NCI-H2196 treated with DMSO at 0.1 percent for 48 hours (cell line): Measurements from ENCODE around the gene DOCK6.

Experiments used
- DNase-seq: peaks from one replicate; lab custom pipeline; 2025; ENCODE audit not compliant: unreplicated experiment; lab: John Stamatoyannopoulos, UW

Gene DOCK6

GRCh38 chr19:11225815-11226214, 36.5 kb downstream of the DOCK6 start:
- DNase-seq: no peak

GRCh38 chr19:11225172-11225571, 37.2 kb downstream of the DOCK6 start:
- no peak for DNase-seq

GRCh38 chr19:11224429-11224828, 37.9 kb downstream of the DOCK6 start:
- no peak for DNase-seq

- DNase-seq: no peak
Measured at GRCh38 chr19:11223200-11223599, 39.1 kb downstream of the DOCK6 start.

- no peak for DNase-seq
Measured at GRCh38 chr19:11221082-11221598, 41.2 kb downstream of the DOCK6 start.

GRCh38 chr19:11214387-11214786, 47.9 kb downstream of the DOCK6 start:
- no peak for DNase-seq

GRCh38 chr19:11210656-11210928, 51.7 kb downstream of the DOCK6 start:
- DNase-seq: no peak

GRCh38 chr19:11209839-11210655, 52.3 kb downstream of the DOCK6 start:
- DNase-seq: no peak

GRCh38 chr19:11208561-11209471, 53.5 kb downstream of the DOCK6 start:
- no peak for DNase-seq

GRCh38 chr19:11205939-11206570, 56.3 kb downstream of the DOCK6 start:
- no peak for DNase-seq

- no peak for DNase-seq
Measured at GRCh38 chr19:11204943-11205349, 57.4 kb downstream of the DOCK6 start.

- no peak for DNase-seq
Measured at GRCh38 chr19:11204076-11204602, 58.2 kb downstream of the DOCK6 start.

- DNase-seq: no peak
Measured at GRCh38 chr19:11203194-11204075, 58.9 kb downstream of the DOCK6 start.

- no peak for DNase-seq
Measured at GRCh38 chr19:11202488-11203193, 59.7 kb downstream of the DOCK6 start.

- DNase-seq: no peak
Measured at GRCh38 chr19:11201791-11202190, 60.5 kb downstream of the DOCK6 start.

GRCh38 chr19:11200931-11201330, 61.4 kb downstream of the DOCK6 start:
- DNase-seq: no peak

GRCh38 chr19:11200015-11200574, 62.2 kb downstream of the DOCK6 start:
- DNase-seq: no peak

- DNase-seq: no peak
Measured at GRCh38 chr19:11199517-11199916, 62.8 kb downstream of the DOCK6 start.

GRCh38 chr19:11198769-11199424, 63.4 kb downstream of the DOCK6 start:
- no peak for DNase-seq
